SK-N-SH treated with all-trans-retinoic acid at 6 μM for 48 hours (cell line): Measurements from ENCODE around the gene SELENOM.

Experiments
- ATAC-seq: fragments of 200-7000 bp; cut with Tn5 transposase; 3 replicates; pipeline ENCODE4 v1.9.1; 2020; ENCODE audit warnings: mild to moderate bottlenecking, moderate library complexity
- TF ChIP-seq, protein P1 (sequence below): fragments of 250-450 bp; sonication (Bioruptor Pico); IDR thresholded peaks from 2 replicates; pipeline ENCODE4 v1.5.1; 2020; ENCODE audit warnings: low read depth, mild to moderate bottlenecking, moderate library complexity
- TF ChIP-seq, protein P2 (sequence below): fragments of 250-450 bp; sonication (Bioruptor Pico); IDR thresholded peaks from 2 replicates; pipeline ENCODE4 v1.8.0; 2021; ENCODE audit warnings: low read depth, mild to moderate bottlenecking, moderate library complexity, borderline replicate concordance
- TF ChIP-seq, protein P3 (sequence below): fragments of 250-450 bp; sonication (Bioruptor Pico); IDR thresholded peaks from 2 replicates; pipeline ENCODE4 v1.5.1; 2021; ENCODE audit warnings: mild to moderate bottlenecking, moderate library complexity

SELENOM gene

DNA sequence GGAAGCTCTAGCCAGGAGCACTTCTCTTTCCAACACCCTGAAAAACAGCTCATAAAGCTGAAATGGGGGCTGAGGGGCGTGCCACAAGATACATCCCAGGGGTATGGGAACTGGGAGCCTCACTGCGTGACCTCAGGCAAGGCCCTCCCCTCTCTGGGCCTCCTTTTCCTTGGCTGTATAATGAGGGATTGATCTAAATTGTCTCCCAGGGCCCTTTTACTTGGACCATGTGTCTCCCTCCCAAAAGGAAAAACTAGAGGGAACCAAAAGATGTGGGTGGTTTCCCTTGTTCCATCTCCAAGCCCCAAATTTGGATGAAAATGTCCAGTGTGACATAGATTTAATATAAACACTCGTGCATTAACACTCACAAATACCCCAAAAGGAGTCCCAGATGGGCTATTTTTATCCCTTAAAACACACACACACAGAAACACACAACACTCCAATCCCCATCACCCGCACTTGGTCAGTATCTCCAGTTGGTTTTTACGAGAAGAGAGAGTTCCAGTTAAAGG is 52.2 kb downstream of the SELENOM start:
- ATAC-seq, result no peak

More for the DNA sequence above, 52.2 kb downstream of the SELENOM start:
- TF ChIP-seq, protein P1, sequence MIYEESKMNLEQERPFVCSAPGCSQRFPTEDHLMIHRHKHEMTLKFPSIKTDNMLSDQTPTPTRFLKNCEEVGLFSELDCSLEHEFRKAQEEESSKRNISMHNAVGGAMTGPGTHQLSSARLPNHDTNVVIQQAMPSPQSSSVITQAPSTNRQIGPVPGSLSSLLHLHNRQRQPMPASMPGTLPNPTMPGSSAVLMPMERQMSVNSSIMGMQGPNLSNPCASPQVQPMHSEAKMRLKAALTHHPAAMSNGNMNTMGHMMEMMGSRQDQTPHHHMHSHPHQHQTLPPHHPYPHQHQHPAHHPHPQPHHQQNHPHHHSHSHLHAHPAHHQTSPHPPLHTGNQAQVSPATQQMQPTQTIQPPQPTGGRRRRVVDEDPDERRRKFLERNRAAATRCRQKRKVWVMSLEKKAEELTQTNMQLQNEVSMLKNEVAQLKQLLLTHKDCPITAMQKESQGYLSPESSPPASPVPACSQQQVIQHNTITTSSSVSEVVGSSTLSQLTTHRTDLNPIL (CRISPR knock-in tag), result no peak
- TF ChIP-seq, protein P2, sequence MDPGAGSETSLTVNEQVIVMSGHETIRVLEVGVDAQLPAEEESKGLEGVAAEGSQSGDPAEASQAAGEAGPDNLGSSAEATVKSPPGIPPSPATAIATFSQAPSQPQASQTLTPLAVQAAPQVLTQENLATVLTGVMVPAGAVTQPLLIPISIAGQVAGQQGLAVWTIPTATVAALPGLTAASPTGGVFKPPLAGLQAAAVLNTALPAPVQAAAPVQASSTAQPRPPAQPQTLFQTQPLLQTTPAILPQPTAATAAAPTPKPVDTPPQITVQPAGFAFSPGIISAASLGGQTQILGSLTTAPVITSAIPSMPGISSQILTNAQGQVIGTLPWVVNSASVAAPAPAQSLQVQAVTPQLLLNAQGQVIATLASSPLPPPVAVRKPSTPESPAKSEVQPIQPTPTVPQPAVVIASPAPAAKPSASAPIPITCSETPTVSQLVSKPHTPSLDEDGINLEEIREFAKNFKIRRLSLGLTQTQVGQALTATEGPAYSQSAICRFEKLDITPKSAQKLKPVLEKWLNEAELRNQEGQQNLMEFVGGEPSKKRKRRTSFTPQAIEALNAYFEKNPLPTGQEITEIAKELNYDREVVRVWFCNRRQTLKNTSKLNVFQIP (CRISPR knock-in tag), result no peak
- TF ChIP-seq, protein P3, sequence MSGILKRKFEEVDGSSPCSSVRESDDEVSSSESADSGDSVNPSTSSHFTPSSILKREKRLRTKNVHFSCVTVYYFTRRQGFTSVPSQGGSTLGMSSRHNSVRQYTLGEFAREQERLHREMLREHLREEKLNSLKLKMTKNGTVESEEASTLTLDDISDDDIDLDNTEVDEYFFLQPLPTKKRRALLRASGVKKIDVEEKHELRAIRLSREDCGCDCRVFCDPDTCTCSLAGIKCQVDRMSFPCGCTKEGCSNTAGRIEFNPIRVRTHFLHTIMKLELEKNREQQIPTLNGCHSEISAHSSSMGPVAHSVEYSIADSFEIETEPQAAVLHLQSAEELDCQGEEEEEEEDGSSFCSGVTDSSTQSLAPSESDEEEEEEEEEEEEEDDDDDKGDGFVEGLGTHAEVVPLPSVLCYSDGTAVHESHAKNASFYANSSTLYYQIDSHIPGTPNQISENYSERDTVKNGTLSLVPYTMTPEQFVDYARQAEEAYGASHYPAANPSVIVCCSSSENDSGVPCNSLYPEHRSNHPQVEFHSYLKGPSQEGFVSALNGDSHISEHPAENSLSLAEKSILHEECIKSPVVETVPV (CRISPR knock-in tag), result no peak
